CD4-positive, CD25-positive, alpha-beta regulatory T cell (primary cell): ENCODE measurements around the gene C5orf52. TPM values are rescaled to one million over a fixed set of nuclear protein-coding genes. Genes with fewer than 3 reads are reported as not detected.

Source experiments
- ATAC-seq, 2 donors: fragments of 150-1000 bp; cut with Tn5 transposase; one replicate each; pipeline ENCODE4 v1.10.0; 2021; ENCODE audit warnings: low read depth in 2 of 2, moderate number of reproducible peaks in 2 of 2, moderate library complexity in 1 of 2
- DNase-seq, 3 donors: peaks; one replicate each; pipeline versions ENCODE4 v3.0.0 to v3.0.0-alpha.2; 2012 to 2022; ENCODE audit warnings: mixed read lengths in 1 of 3
- H3K27ac ChIP-seq: one replicate; pipeline ENCODE4 v1.7.0; 2013; ENCODE audit warnings: mild to moderate bottlenecking, low read length; ENCODE audit not compliant: insufficient read depth, poor library complexity, severe bottlenecking
- H3K27me3 ChIP-seq: one replicate; pipeline ENCODE4 v1.7.0; 2013; ENCODE audit warnings: low read length; ENCODE audit not compliant: control insufficient read depth, insufficient read depth
- H3K36me3 ChIP-seq: one replicate; pipeline ENCODE4 v1.7.0; 2013; ENCODE audit warnings: mild to moderate bottlenecking, low read length, moderate library complexity; ENCODE audit not compliant: control insufficient read depth, insufficient read depth
- H3K4me1 ChIP-seq: 2 replicates; pipeline ENCODE4 v1.7.0; 2013; ENCODE audit warnings: mild to moderate bottlenecking, low read length; ENCODE audit not compliant: insufficient read depth, control insufficient read depth, poor library complexity, severe bottlenecking
- H3K4me3 ChIP-seq: one replicate; pipeline ENCODE4 v1.7.0; 2013; ENCODE audit warnings: low read depth, mild to moderate bottlenecking, low read length, moderate library complexity
- H3K9me3 ChIP-seq, 2 experiments: 1 replicate in 1 of 2; 2 replicates in 1 of 2; pipeline ENCODE4 v1.7.0; 2013; ENCODE audit warnings: low read length in 2 of 2, mild to moderate bottlenecking in 1 of 2, moderate library complexity in 1 of 2; ENCODE audit not compliant: control insufficient read depth in 2 of 2
- H3K27ac Mint-ChIP-seq, 3 donors: one replicate each; pipeline ENCODE4 v1.8.0; 2020 to 2022; ENCODE audit warnings: mild to moderate bottlenecking in 3 of 3, mixed read lengths in 3 of 3, moderate library complexity in 2 of 3
- H3K27me3 Mint-ChIP-seq: one replicate; pipeline ENCODE4 v1.8.0; 2022; ENCODE audit warnings: mild to moderate bottlenecking, mixed read lengths
- H3K36me3 Mint-ChIP-seq: one replicate; pipeline ENCODE4 v1.8.0; 2020; ENCODE audit warnings: mixed read lengths
- H3K4me1 Mint-ChIP-seq, 4 donors: one replicate each; pipeline ENCODE4 v1.8.0; 2020 to 2022; ENCODE audit warnings: mixed read lengths in 4 of 4, mild to moderate bottlenecking in 1 of 4
- H3K4me3 Mint-ChIP-seq, 4 donors: one replicate each; pipeline ENCODE4 v1.8.0; 2020 to 2022; ENCODE audit warnings: mild to moderate bottlenecking in 4 of 4, mixed read lengths in 4 of 4, moderate library complexity in 3 of 4
- H3K9me3 Mint-ChIP-seq, 7 donors: one replicate each; pipeline ENCODE4 v1.8.0; 2020 to 2022; ENCODE audit warnings: mixed read lengths in 7 of 7, mild to moderate bottlenecking in 3 of 7, moderate library complexity in 2 of 7
- polyA plus RNA-seq, 4 donors: library from polyadenylated mRNA; unstranded; fragments of 300-500 nt; fragmentation: Illumina TruSeq; gene quantifications; one replicate each; pipeline ENCODE4 v1.2.3, GENCODE V29; 2021
- total RNA-seq: library from RNA; stranded (reverse); gene quantifications from one replicate; pipeline ENCODE4 v1.2.3, GENCODE V29; 2022

Gene C5orf52
- total and polyA plus RNA-seq, 5 donors from 2014 or later: not detected

- no peaks in the 10 kb centered on the region for H3K36me3 ChIP-seq
- peak overlapping the region; percentile 41 for H3K27ac ChIP-seq
- Mint-ChIP-seq H3K9me3 (peaks cover 0 to 7% (median 5%) of the 10 kb centered on the region in 7 donors), H3K4me1 (peaks cover 13 to 16% (median 15%) of the 10 kb centered on the region in 4 donors), H3K27me3 (no peaks in the 10 kb centered on the region), H3K36me3 (no peaks in the 10 kb centered on the region), H3K4me3 (peak overlapping the region in 3 of 4 donors; percentile 15 to 47 (median 28)), H3K27ac (peak overlapping the region in 1 of 3 donors; percentile 80)
- ATAC-seq (no peak), DNase-seq (no peak)
- H3K4me3 ChIP-seq: no peak overlapping the region
- H3K9me3 ChIP-seq: no peaks in the 10 kb centered on the region
- peaks cover 6% of the 10 kb centered on the region for H3K4me1 ChIP-seq
- no peaks in the 10 kb centered on the region for H3K27me3 ChIP-seq
Measured at GRCh38 chr5:157650991-157651611, 20.2 kb upstream of the C5orf52 start.

GRCh38 chr5:157651623-157652376, 19.5 kb upstream of the C5orf52 start:
- peaks cover 13 to 16% (median 15%) of the 10 kb centered on the region in 4 donors for H3K4me1 Mint-ChIP-seq
- H3K4me1 ChIP-seq: peaks cover 6% of the 10 kb centered on the region
- H3K9me3 Mint-ChIP-seq: peaks cover 0 to 12% (median 6%) of the 10 kb centered on the region in 7 donors
- H3K4me3 ChIP-seq: peak overlapping the region; percentile 3
- DNase-seq: peak; percentile 61 to 92 (median 84)
- H3K27ac Mint-ChIP-seq: peak overlapping the region; percentile 78 to 87 (median 80)
- peak; percentile 98 for ATAC-seq
- no peaks in the 10 kb centered on the region for H3K27me3 ChIP-seq
- H3K9me3 ChIP-seq: peaks cover 0 to 3% of the 10 kb centered on the region in 2 experiments
- peak overlapping the region; percentile 41 for H3K27ac ChIP-seq
- peaks cover 3% of the 10 kb centered on the region for H3K36me3 Mint-ChIP-seq
- peak overlapping the region; percentile 25 to 92 (median 84) for H3K4me3 Mint-ChIP-seq
- H3K36me3 ChIP-seq: no peaks in the 10 kb centered on the region
- H3K27me3 Mint-ChIP-seq: no peaks in the 10 kb centered on the region

- peaks cover 3% of the 10 kb centered on the region for H3K36me3 Mint-ChIP-seq
- Histone ChIP-seq H3K4me3 (peak within 1 kb of the TSS; percentile 3), H3K36me3 (no peaks in the 10 kb centered on the region), H3K27me3 (no peaks in the 10 kb centered on the region), H3K4me1 (peaks cover 6% of the 10 kb centered on the region), H3K27ac (peak within 1 kb of the TSS; percentile 41), H3K9me3 (peaks cover 5 to 6% of the 10 kb centered on the region in 2 experiments)
- H3K27me3 Mint-ChIP-seq: no peaks in the 10 kb centered on the region
- peaks cover 13 to 16% (median 15%) of the 10 kb centered on the region in 4 donors for H3K4me1 Mint-ChIP-seq
- peak within 1 kb of the TSS; percentile 25 to 92 (median 84) for H3K4me3 Mint-ChIP-seq
- H3K9me3 Mint-ChIP-seq: peaks cover 0 to 12% (median 6%) of the 10 kb centered on the region in 7 donors
- peak within 1 kb of the TSS; percentile 78 to 87 (median 80) for H3K27ac Mint-ChIP-seq
- ATAC-seq (no peak), DNase-seq (no peak)
Measured at GRCh38 chr5:157652377-157652692, 19.0 kb upstream of the C5orf52 start, which contains the start of gene SOX30. Gene SOX30 (minus strand): TSS chr5:157652438. CDS start chr5:157652078, 360 bp downstream.

- Mint-ChIP-seq H3K27ac (no peak overlapping the region), H3K4me1 (peaks cover 5 to 11% (median 10%) of the 10 kb centered on the region in 4 donors), H3K36me3 (peaks cover 20% of the 10 kb centered on the region), H3K9me3 (peaks cover 0 to 26% (median 10%) of the 10 kb centered on the region in 7 donors), H3K4me3 (no peak overlapping the region), H3K27me3 (no peaks in the 10 kb centered on the region)
- no peak for DNase-seq
- no peaks in the 10 kb centered on the region for H3K27me3 ChIP-seq
- H3K27ac ChIP-seq: no peak overlapping the region
- H3K4me1 ChIP-seq: no peaks in the 10 kb centered on the region
- no peak for ATAC-seq
- H3K9me3 ChIP-seq: peaks cover 23 to 28% of the 10 kb centered on the region in 2 experiments
- no peak overlapping the region for H3K4me3 ChIP-seq
- peaks cover 10% of the 10 kb centered on the region for H3K36me3 ChIP-seq
Measured at GRCh38 chr5:157657516-157657915, 13.8 kb upstream of the C5orf52 start.

GRCh38 chr5:157658893-157659292, 12.4 kb upstream of the C5orf52 start:
- no peaks in the 10 kb centered on the region for H3K27me3 ChIP-seq
- peaks cover 10% of the 10 kb centered on the region for H3K36me3 ChIP-seq
- peaks cover 23 to 28% of the 10 kb centered on the region in 2 experiments for H3K9me3 ChIP-seq
- H3K9me3 Mint-ChIP-seq: peaks cover 0 to 24% (median 8%) of the 10 kb centered on the region in 7 donors
- DNase-seq: no peak
- H3K27ac ChIP-seq: no peak overlapping the region
- no peaks in the 10 kb centered on the region for H3K4me1 Mint-ChIP-seq
- H3K4me3 Mint-ChIP-seq: no peak overlapping the region
- H3K27ac Mint-ChIP-seq: no peak overlapping the region
- H3K4me3 ChIP-seq: no peak overlapping the region
- no peaks in the 10 kb centered on the region for H3K27me3 Mint-ChIP-seq
- H3K4me1 ChIP-seq: no peaks in the 10 kb centered on the region
- H3K36me3 Mint-ChIP-seq: peaks cover 20% of the 10 kb centered on the region
- ATAC-seq: no peak

- Histone ChIP-seq H3K9me3 (peaks cover 23 to 28% of the 10 kb centered on the region in 2 experiments), H3K27ac (no peak overlapping the region), H3K4me3 (no peak overlapping the region), H3K4me1 (no peaks in the 10 kb centered on the region), H3K36me3 (peaks cover 10% of the 10 kb centered on the region), H3K27me3 (no peaks in the 10 kb centered on the region)
- peaks cover 0 to 30% (median 9%) of the 10 kb centered on the region in 7 donors for H3K9me3 Mint-ChIP-seq
- H3K27me3 Mint-ChIP-seq: no peaks in the 10 kb centered on the region
- no peaks in the 10 kb centered on the region for H3K4me1 Mint-ChIP-seq
- H3K36me3 Mint-ChIP-seq: peaks cover 26% of the 10 kb centered on the region
- H3K4me3 Mint-ChIP-seq: no peak overlapping the region
- H3K27ac Mint-ChIP-seq: no peak overlapping the region
- no peak for ATAC-seq
- DNase-seq: no peak
Measured at GRCh38 chr5:157659868-157660660, 11.3 kb upstream of the C5orf52 start.

GRCh38 chr5:157665467-157666070, 5.8 kb upstream of the C5orf52 start:
- peaks cover 7% of the 10 kb centered on the region for H3K27me3 ChIP-seq
- peak overlapping the region in 1 of 3 donors; percentile 93 for H3K27ac Mint-ChIP-seq
- H3K27me3 Mint-ChIP-seq: peaks cover 21% of the 10 kb centered on the region
- DNase-seq: no peak
- H3K4me3 Mint-ChIP-seq: no peak overlapping the region
- no peak for ATAC-seq
- H3K4me1 ChIP-seq: peaks cover 3% of the 10 kb centered on the region
- no peak overlapping the region for H3K4me3 ChIP-seq
- peaks cover 6 to 10% of the 10 kb centered on the region in 2 experiments for H3K9me3 ChIP-seq
- no peaks in the 10 kb centered on the region for H3K36me3 ChIP-seq
- H3K4me1 Mint-ChIP-seq: peaks cover 6 to 7% (median 7%) of the 10 kb centered on the region in 4 donors
- peaks cover 0 to 12% (median 3%) of the 10 kb centered on the region in 7 donors for H3K9me3 Mint-ChIP-seq
- H3K27ac ChIP-seq: no peak overlapping the region
- H3K36me3 Mint-ChIP-seq: peaks cover 6% of the 10 kb centered on the region
